ENCODE data around the gene PGA4.
A peak's percentile ranks its signal among the peaks of the same experiment; 100 is the strongest.
"Not testable (repeated sequence)": the region's sequence is repeated elsewhere in the genome, so short reads cannot be mapped to it uniquely, and the experiment has no call there.

Gene PGA4

GRCh38 chr11:61222047-61222446 is at the start of gene PGA4:
TSS of gene PGA4 (plus strand) at chr11:61222347. CDS start at chr11:61222401, 54 bp downstream.
- DNase-seq: not testable (repeated sequence)

- DNase-seq: no peak
Measured at GRCh38 chr11:61172356-61172755, 49.8 kb upstream of the PGA4 start.

GRCh38 chr11:61172888-61173287 is 49.3 kb upstream of the PGA4 start:
- DNase-seq: no peak

GRCh38 chr11:61173456-61173855 is 48.7 kb upstream of the PGA4 start:
- DNase-seq: peak; percentile 35

GRCh38 chr11:61174273-61174672 is 47.9 kb upstream of the PGA4 start:
- DNase-seq: no peak

GRCh38 chr11:61174949-61175348 is 47.2 kb upstream of the PGA4 start:
- no peak for DNase-seq

- no peak for DNase-seq
Measured at GRCh38 chr11:61176446-61176845, 45.7 kb upstream of the PGA4 start.

- not testable (repeated sequence) for DNase-seq
Measured at GRCh38 chr11:61180205-61180604, 41.9 kb upstream of the PGA4 start.

GRCh38 chr11:61181489-61181888 is 40.7 kb upstream of the PGA4 start:
- DNase-seq: no peak

GRCh38 chr11:61183645-61184044 is 38.5 kb upstream of the PGA4 start:
- DNase-seq: no peak

GRCh38 chr11:61186504-61186903 is 35.6 kb upstream of the PGA4 start:
- no peak for DNase-seq

- DNase-seq: peak; percentile 61
Measured at GRCh38 chr11:61187505-61188130, 34.5 kb upstream of the PGA4 start.

- DNase-seq: no peak
Measured at GRCh38 chr11:61189933-61190332, 32.2 kb upstream of the PGA4 start.

GRCh38 chr11:61193596-61193995 is 28.6 kb upstream of the PGA4 start:
- no peak for DNase-seq

GRCh38 chr11:61194169-61194671 is 27.9 kb upstream of the PGA4 start:
- no peak for DNase-seq

- DNase-seq: no peak
Measured at GRCh38 chr11:61194981-61195695, 27.0 kb upstream of the PGA4 start.

- DNase-seq: no peak
Measured at GRCh38 chr11:61195719-61196118, 26.4 kb upstream of the PGA4 start.

GRCh38 chr11:61198361-61198760 is 23.8 kb upstream of the PGA4 start:
- no peak for DNase-seq

GRCh38 chr11:61198948-61199523 is 23.1 kb upstream of the PGA4 start:
- no peak for DNase-seq

GRCh38 chr11:61201476-61201875 is 20.7 kb upstream of the PGA4 start:
- no peak for DNase-seq

GRCh38 chr11:61202950-61203746 is 19.0 kb upstream of the PGA4 start, which contains the start of gene PGA3:
TSS of gene PGA3 (plus strand) at chr11:61203515. CDS start at chr11:61203565, 50 bp downstream.
- DNase-seq: not testable (repeated sequence)

- not testable (repeated sequence) for DNase-seq
Measured at GRCh38 chr11:61203873-61204272, 18.3 kb upstream of the PGA4 start.

GRCh38 chr11:61204502-61205059 is 17.6 kb upstream of the PGA4 start:
- not testable (repeated sequence) for DNase-seq

Measured in HCEC 1CT (cell line).